Measurements from ENCODE around the gene C9orf78.
A peak's percentile ranks its signal among the peaks of the same experiment; 100 is the strongest.

Gene C9orf78

GRCh38 chr9:129867136-129868022 is 32.3 kb upstream of the C9orf78 start:
- Histone ChIP-seq H3K27ac (peak overlapping the region; percentile 78), H3K4me3 (no peak overlapping the region), H3K4me1 (peaks cover 70% of the 10 kb centered on the region), H3K4me2 (peak overlapping the region; percentile 62), H3K9ac (peak overlapping the region; percentile 51), H3K36me3 (peaks cover 15% of the 10 kb centered on the region), H4K20me1 (no peaks in the 10 kb centered on the region), H3K27me3 (no peaks in the 10 kb centered on the region), H3K9me3 (no peaks in the 10 kb centered on the region)
- TF ChIP-seq Cebpa-rat (IDR thresholded peaks at IDR 0.05): no peak

GRCh38 chr9:129866394-129867135 is 31.5 kb upstream of the C9orf78 start:
- Histone ChIP-seq H3K27me3 (no peaks in the 10 kb centered on the region), H3K9ac (peak overlapping the region; percentile 51), H3K9me3 (no peaks in the 10 kb centered on the region), H3K4me1 (peaks cover 79% of the 10 kb centered on the region), H3K36me3 (peaks cover 21% of the 10 kb centered on the region), H3K4me3 (no peak overlapping the region), H3K27ac (peak overlapping the region; percentile 78), H3K4me2 (peak overlapping the region; percentile 62), H4K20me1 (no peaks in the 10 kb centered on the region)
- TF ChIP-seq Cebpa-rat (IDR thresholded peaks at IDR 0.05): no peak

- TF ChIP-seq Cebpa-rat (IDR thresholded peaks at IDR 0.05): no peak
- Histone ChIP-seq H3K27me3 (no peaks in the 10 kb centered on the region), H3K9ac (no peak overlapping the region), H3K4me1 (peaks cover 86% of the 10 kb centered on the region), H4K20me1 (no peaks in the 10 kb centered on the region), H3K9me3 (no peaks in the 10 kb centered on the region), H3K27ac (0 out of 2 replicates have a peak overlapping the region, but pooled peaks have one; percentile 78), H3K4me2 (peak overlapping the region; percentile 62), H3K4me3 (no peak overlapping the region), H3K36me3 (peaks cover 28% of the 10 kb centered on the region)
Observed at GRCh38 chr9:129865668-129866320, 30.7 kb upstream of the C9orf78 start.

- H3K4me2 ChIP-seq: peak overlapping the region; percentile 62
- H3K27ac ChIP-seq: peak overlapping the region; percentile 56; the same call in 1 of the 2 replicates
- no peak overlapping the region for H3K9ac ChIP-seq
- no peaks in the 10 kb centered on the region for H4K20me1 ChIP-seq
- H3K4me3 ChIP-seq: no peak overlapping the region
- peaks cover 33% of the 10 kb centered on the region for H3K36me3 ChIP-seq
- TF ChIP-seq Cebpa-rat (IDR thresholded peaks at IDR 0.05): no peak
- H3K4me1 ChIP-seq: peaks cover 93% of the 10 kb centered on the region
- H3K9me3 ChIP-seq: no peaks in the 10 kb centered on the region
- H3K27me3 ChIP-seq: no peaks in the 10 kb centered on the region
Observed at GRCh38 chr9:129864991-129865647, 30.0 kb upstream of the C9orf78 start.

GRCh38 chr9:129863059-129863690 is 28.1 kb upstream of the C9orf78 start:
- no peaks in the 10 kb centered on the region for H4K20me1 ChIP-seq
- H3K4me1 ChIP-seq: peaks cover 87% of the 10 kb centered on the region
- peak; percentile 64; the same call in 1 of the 2 replicates for TF ChIP-seq Cebpa-rat (IDR thresholded peaks at IDR 0.05)
- no peak overlapping the region for H3K4me3 ChIP-seq
- H3K36me3 ChIP-seq: peaks cover 39% of the 10 kb centered on the region
- no peaks in the 10 kb centered on the region for H3K9me3 ChIP-seq
- H3K27me3 ChIP-seq: no peaks in the 10 kb centered on the region
- peak overlapping the region; percentile 40 for H3K27ac ChIP-seq
- no peak overlapping the region for H3K9ac ChIP-seq
- H3K4me2 ChIP-seq: peak overlapping the region; percentile 62

- Histone ChIP-seq H3K36me3 (peaks cover 48% of the 10 kb centered on the region), H4K20me1 (no peaks in the 10 kb centered on the region), H3K27me3 (no peaks in the 10 kb centered on the region), H3K4me1 (peaks cover 70% of the 10 kb centered on the region), H3K9me3 (no peaks in the 10 kb centered on the region), H3K4me3 (no peak overlapping the region), H3K4me2 (peak overlapping the region; percentile 62; the same call in 1 of the 2 replicates), H3K9ac (no peak overlapping the region), H3K27ac (no peak overlapping the region)
- TF ChIP-seq Cebpa-rat (IDR thresholded peaks at IDR 0.05): no peak
Observed at GRCh38 chr9:129861447-129861827, 26.4 kb upstream of the C9orf78 start.

- H3K9me3 ChIP-seq: no peaks in the 10 kb centered on the region
- no peaks in the 10 kb centered on the region for H3K27me3 ChIP-seq
- H3K27ac ChIP-seq: no peak overlapping the region
- no peak overlapping the region for H3K9ac ChIP-seq
- no peak overlapping the region for H3K4me2 ChIP-seq
- TF ChIP-seq Cebpa-rat (IDR thresholded peaks at IDR 0.05): no peak
- H3K4me1 ChIP-seq: peaks cover 64% of the 10 kb centered on the region
- H3K36me3 ChIP-seq: peaks cover 54% of the 10 kb centered on the region
- H4K20me1 ChIP-seq: no peaks in the 10 kb centered on the region
- H3K4me3 ChIP-seq: no peak overlapping the region
Observed at GRCh38 chr9:129860653-129861446, 25.8 kb upstream of the C9orf78 start.

GRCh38 chr9:129858167-129858962 is 23.3 kb upstream of the C9orf78 start:
- TF ChIP-seq Cebpa-rat (IDR thresholded peaks at IDR 0.05): no peak
- Histone ChIP-seq H3K36me3 (peaks cover 71% of the 10 kb centered on the region), H3K4me1 (peaks cover 39% of the 10 kb centered on the region), H3K9me3 (no peaks in the 10 kb centered on the region), H3K27ac (no peak overlapping the region), H3K4me3 (no peak overlapping the region), H3K9ac (no peak overlapping the region), H4K20me1 (no peaks in the 10 kb centered on the region), H3K27me3 (no peaks in the 10 kb centered on the region), H3K4me2 (no peak overlapping the region)
